Left lobe of liver (tissue), 2 donors: ENCODE data around the gene ACAT2. TPM values are rescaled to one million over a fixed set of nuclear protein-coding genes. Genes with fewer than 3 reads are reported as not detected.
"Not testable (repeated sequence)": the region's sequence is repeated elsewhere in the genome, so short reads cannot be mapped to it uniquely, and the experiment has no call there.

Experiments
- ATAC-seq: fragments of 200-7000 bp; cut with Tn5 transposase; one replicate; pipeline ENCODE4 v1.9.1; 2020; ENCODE audit warnings: mild to moderate bottlenecking, moderate library complexity
- DNase-seq: peaks from one replicate; pipeline ENCODE4 v3.0.0-alpha.2; 2020; ENCODE audit warnings: low spot score
- total RNA-seq: library from RNA; stranded (reverse); gene quantifications from one replicate; pipeline ENCODE4 v1.2.1, GENCODE V29; 2021
- donor health status: DM: no; HTN: no; CAD: no; lungs with moderate emphysema.
- donor health status: DM: no; HTN: yes; CAD: no.

ACAT2 gene
- total RNA-seq, 1 donor from 2014 or later = 44.6 TPM

GRCh38 chr6:159762681-159763293 is 942 bp downstream of the ACAT2 start:
- ATAC-seq = peak; percentile 62
- DNase-seq = peak; percentile 77

- DNase-seq (no peak), ATAC-seq (no peak)
These were observed 5.1 kb downstream of the ACAT2 start for GRCh38 chr6:159766906-159767305.

GRCh38 chr6:159769470-159769869 is 7.6 kb downstream of the ACAT2 start:
- ATAC-seq (no peak), DNase-seq (no peak)

GRCh38 chr6:159772196-159772595 is 10.4 kb downstream of the ACAT2 start:
- ATAC-seq (no peak), DNase-seq (no peak)

GRCh38 chr6:159777240-159777904 is 15.5 kb downstream of the ACAT2 start:
- ATAC-seq = peak; percentile 22

GRCh38 chr6:159778131-159778530 is 16.3 kb downstream of the ACAT2 start:
- DNase-seq (no peak), ATAC-seq (no peak)

More at GRCh38 chr6:159777240-159777904, 15.5 kb downstream of the ACAT2 start:
- no peak for DNase-seq

- DNase-seq = no peak
These were observed 16.8 kb downstream of the ACAT2 start for GRCh38 chr6:159778542-159779103.

GRCh38 chr6:159788276-159788675 is 26.4 kb downstream of the ACAT2 start:
- ATAC-seq (no peak), DNase-seq (no peak)

More at GRCh38 chr6:159778542-159779103, 16.8 kb downstream of the ACAT2 start:
- ATAC-seq = peak; percentile 29

GRCh38 chr6:159788753-159789376 is 27.0 kb downstream of the ACAT2 start:
- DNase-seq (peak; percentile 71), ATAC-seq (peak; percentile 58)

GRCh38 chr6:159789377-159790148 is 27.7 kb downstream of the ACAT2 start, which contains the start of gene TCP1:
Gene TCP1, minus strand, starts transcription at chr6:159789602. Its CDS starts 134 bp downstream, at chr6:159789468.
- peak; percentile 85 for ATAC-seq
- DNase-seq = peak; percentile 100

- ATAC-seq = peak; percentile 84
- DNase-seq = peak; percentile 93
These were observed 28.5 kb downstream of the ACAT2 start, which contains the start of gene MRPL18 for GRCh38 chr6:159790149-159790955. Gene MRPL18, plus strand, starts transcription at chr6:159790467. Its CDS starts 121 bp downstream, at chr6:159790588.

GRCh38 chr6:159790956-159791598 is 29.2 kb downstream of the ACAT2 start:
- no peak for ATAC-seq
- DNase-seq = no peak

- DNase-seq, ATAC-seq: not testable (repeated sequence)
These were observed 33.1 kb downstream of the ACAT2 start for GRCh38 chr6:159794976-159795375.

- no peak for DNase-seq
- no peak for ATAC-seq
These were observed 35.7 kb downstream of the ACAT2 start for GRCh38 chr6:159797554-159797953.

- DNase-seq (no peak), ATAC-seq (no peak)
These were observed 38.5 kb downstream of the ACAT2 start, which contains the start of gene PNLDC1 for GRCh38 chr6:159800141-159800865. Gene PNLDC1, plus strand, starts transcription at chr6:159800276. Its CDS starts 32 bp downstream, at chr6:159800308.

- no peak for ATAC-seq
- DNase-seq = no peak
These were observed 40.1 kb downstream of the ACAT2 start for GRCh38 chr6:159801935-159802334.

- ATAC-seq = no peak
- no peak for DNase-seq
These were observed 42.7 kb downstream of the ACAT2 start for GRCh38 chr6:159804504-159804903.

GRCh38 chr6:159805440-159806020 is 43.7 kb downstream of the ACAT2 start:
- DNase-seq = no peak

More at GRCh38 chr6:159805440-159806020, 43.7 kb downstream of the ACAT2 start:
- no peak for ATAC-seq
